SK-N-SH (cell line): ENCODE results near the gene ZCCHC14. TPM values are rescaled to one million over a fixed set of nuclear protein-coding genes. Genes with fewer than 3 reads are reported as not detected.

ENCODE experiments used
- CTCF ChIA-PET: fragments of 300-600, 350-600 bp; formaldehyde crosslinking; extraction: SDS; loops from one replicate; lab custom pipeline; 2021; lab: Yijun Ruan, JAX
- POLR2A ChIA-PET: fragments of 350-600 bp; sonication (Branson Sonifier 250); formaldehyde crosslinking; extraction: SDS; loops from one replicate; lab custom pipeline; 2020; ENCODE audit warnings: antibody characterized with exemption, inconsistent platforms; lab: Yijun Ruan, JAX
- DNase-seq: peaks from one replicate; pipeline ENCODE4 v3.0.0; 2012
- H2AFZ ChIP-seq: fragments of 200-600 bp; sonication (generic); 2 replicates; pipeline ENCODE4 v1.8.1; 2016; ENCODE audit warnings: antibody characterized with exemption, mild to moderate bottlenecking, low read depth
- H3F3A ChIP-seq: fragments of 200-600 bp; sonication (generic); replicated peaks from 2 replicates; pipeline ENCODE3; 2016; ENCODE audit warnings: antibody characterized with exemption, mild to moderate bottlenecking; ENCODE audit not compliant: insufficient read depth
- H3K27ac ChIP-seq, 2 experiments: fragments of 200-500 bp in 1 of 2; fragments of 200-600 bp in 1 of 2; sonication (Bioruptor generic) in 1 of 2; sonication (generic), shearing (Covaris generic) in 1 of 2; 2 replicates each; pipeline versions ENCODE4 v1.5.1 to v1.6.1; 2014 to 2016; ENCODE audit warnings: low read depth in 2 of 2, inconsistent platforms in 1 of 2, low read length in 1 of 2, mild to moderate bottlenecking in 1 of 2, mixed read lengths in 1 of 2
- H3K27me3 ChIP-seq: fragments of 200-600 bp; sonication (generic), shearing (Covaris generic); 2 replicates; pipeline ENCODE4 v1.6.1; 2016; ENCODE audit warnings: mixed run types; ENCODE audit not compliant: insufficient read depth
- H3K36me3 ChIP-seq, 2 experiments: fragments of 200-500 bp in 1 of 2; fragments of 200-600 bp in 1 of 2; sonication (Bioruptor generic) in 1 of 2; sonication (generic) in 1 of 2; replicated peaks in 1 of 2; 2 replicates each; pipeline versions ENCODE3 to v1.5.1; 2014 to 2016; ENCODE audit warnings: low read length in 1 of 2, mild to moderate bottlenecking in 1 of 2; ENCODE audit not compliant: insufficient read depth in 2 of 2, control insufficient read depth in 1 of 2
- H3K4me1 ChIP-seq, 2 experiments: fragments of 200-500 bp in 1 of 2; fragments of 200-600 bp in 1 of 2; sonication (Bioruptor generic) in 1 of 2; sonication (generic), shearing (Covaris generic) in 1 of 2; 2 replicates each; pipeline versions ENCODE4 v1.5.1 to v1.6.1; 2014 to 2016; ENCODE audit warnings: low read depth in 1 of 2, low read length in 1 of 2, mixed run types in 1 of 2; ENCODE audit not compliant: insufficient read depth in 2 of 2, control insufficient read depth in 1 of 2
- H3K4me2 ChIP-seq: fragments of 200-600 bp; sonication (generic), shearing (Covaris generic); 2 replicates; pipeline ENCODE4 v1.6.1; 2017; ENCODE audit warnings: mixed run types
- H3K4me3 ChIP-seq, 2 experiments: fragments of 200-500 bp in 1 of 2; fragments of 200-600 bp in 1 of 2; sonication (Bioruptor generic) in 1 of 2; sonication (generic), shearing (Covaris generic) in 1 of 2; 2 replicates each; pipeline versions ENCODE4 v1.5.1 to v1.8.1; 2014 to 2016; ENCODE audit warnings: low read depth in 2 of 2, inconsistent platforms in 1 of 2, low read length in 1 of 2, mild to moderate bottlenecking in 1 of 2, mixed read lengths in 1 of 2, moderate library complexity in 1 of 2
- H3K79me2 ChIP-seq: fragments of 200-600 bp; sonication (generic); 2 replicates; pipeline ENCODE4 v1.8.1; 2017; ENCODE audit warnings: mild to moderate bottlenecking; ENCODE audit not compliant: insufficient read depth
- H3K9ac ChIP-seq: fragments of 200-600 bp; sonication (generic); 2 replicates; pipeline ENCODE4 v1.6.1; 2017; ENCODE audit warnings: mixed run types
- H3K9me2 ChIP-seq: fragments of 200-600 bp; sonication (generic); 2 replicates; pipeline ENCODE4 v1.6.1; 2017; ENCODE audit warnings: mixed run types
- H3K9me3 ChIP-seq: fragments of 200-600 bp; sonication (generic); 2 replicates; pipeline ENCODE4 v1.6.1; 2017; ENCODE audit warnings: mixed run types, mild to moderate bottlenecking, moderate library complexity
- H4K20me1 ChIP-seq: fragments of 200-600 bp; sonication (generic); 2 replicates; pipeline ENCODE4 v1.6.1; 2017; ENCODE audit warnings: mild to moderate bottlenecking, mixed run types; ENCODE audit not compliant: insufficient read depth
- EZH2phosphoT487 ChIP-seq: fragments of 200-600 bp; sonication (generic); IDR thresholded peaks from 2 replicates; pipeline ENCODE4 v1.6.1; 2017; ENCODE audit warnings: low read depth, mixed run types, mild to moderate bottlenecking, antibody characterized with exemption, moderate library complexity, borderline replicate concordance
- FOXJ3 ChIP-seq: sonication (generic); formaldehyde crosslinking; IDR thresholded peaks from 2 replicates; pipeline ENCODE4 v1.5.1; 2020; ENCODE audit warnings: mild to moderate bottlenecking, missing genetic modification reagents
- FOXM1 ChIP-seq: IDR thresholded peaks from 2 replicates; pipeline ENCODE4 v1.4.0; 2012; ENCODE audit warnings: low read depth, mild to moderate bottlenecking
- GABPA ChIP-seq: IDR thresholded peaks from 2 replicates; pipeline ENCODE4 v1.4.0; 2012; ENCODE audit warnings: low read depth, mild to moderate bottlenecking
- MEF2A ChIP-seq: IDR thresholded peaks from 2 replicates; pipeline ENCODE4 v1.4.0; 2012; ENCODE audit warnings: low read depth, borderline replicate concordance
- RCOR1 ChIP-seq: fragments of 150-350 bp; IDR thresholded peaks from 2 replicates; pipeline ENCODE4 v1.6.1; 2017; ENCODE audit warnings: antibody characterized with exemption, low read length
- RFX5 ChIP-seq: IDR thresholded peaks from 2 replicates; pipeline ENCODE4 v1.6.1; 2012; ENCODE audit warnings: mild to moderate bottlenecking, improper control_type of control experiment, low read length
- SMC3 ChIP-seq: IDR thresholded peaks from 2 replicates; pipeline ENCODE4 v1.6.1; 2012; ENCODE audit warnings: low read depth, low read length, improper control_type of control experiment
- WGBS: methylation state at CpG from one replicate; pipeline ENCODE4 v1.1.6; 2017; ENCODE audit warnings: low lambda C conversion rate; 5-methylcytosine and 5-hydroxymethylcytosine counted together
- polyA plus RNA-seq, 3 experiments: library from polyadenylated mRNA; depleted of rRNA; stranded (reverse); fragments of >200 nt; gene quantifications; 2 replicates each; pipeline ENCODE4 v1.2.3, GENCODE V29; 2012
- TF ChIP-seq, protein P1 (sequence below): IDR thresholded peaks from 2 replicates; pipeline ENCODE4 v1.6.1; 2012; ENCODE audit warnings: mild to moderate bottlenecking, low read depth, low read length, moderate library complexity
- TF ChIP-seq, protein P2 (sequence below): IDR thresholded peaks from 2 replicates; pipeline ENCODE4 v1.4.0; 2012; ENCODE audit warnings: low read depth, borderline replicate concordance
- TF ChIP-seq, protein P3 (sequence below): fragments of 150-350 bp; IDR thresholded peaks from 2 replicates; pipeline ENCODE4 v1.6.1; 2017; ENCODE audit warnings: antibody characterized with exemption, low read length, low read depth, borderline replicate concordance

Gene ZCCHC14
- polyA plus RNA-seq, 1 of the 3 experiments (the other 2 are of a cell fraction), result 5.7 TPM

DNA sequence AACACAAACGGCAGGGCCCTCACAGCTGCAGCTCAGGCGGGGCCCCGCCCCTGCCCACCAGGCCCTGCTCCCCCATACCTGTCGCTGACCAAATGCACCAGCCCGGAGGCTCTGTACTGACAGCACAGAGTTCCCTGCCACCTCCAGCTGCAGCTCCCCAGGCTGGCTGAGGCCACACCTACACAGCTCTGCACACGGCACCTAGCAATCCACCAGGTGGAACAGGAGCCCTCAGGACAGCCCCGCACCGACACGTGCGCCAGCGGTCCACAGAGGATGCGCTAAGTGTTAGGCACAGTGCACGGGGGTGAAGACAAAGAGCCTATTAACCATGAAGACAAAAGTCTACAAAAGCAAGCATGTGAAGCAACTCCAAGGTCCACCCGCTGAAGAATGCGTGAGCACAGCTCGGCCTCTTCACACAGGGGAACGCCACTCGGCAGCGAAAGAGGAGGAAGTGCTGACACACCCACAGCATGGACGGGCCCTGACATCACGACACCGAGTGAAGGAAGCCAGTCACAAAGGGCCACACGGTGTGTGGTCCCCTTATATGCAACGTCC, 5.4 kb downstream of the ZCCHC14 start (continued):
- TF ChIP-seq, protein P1, sequence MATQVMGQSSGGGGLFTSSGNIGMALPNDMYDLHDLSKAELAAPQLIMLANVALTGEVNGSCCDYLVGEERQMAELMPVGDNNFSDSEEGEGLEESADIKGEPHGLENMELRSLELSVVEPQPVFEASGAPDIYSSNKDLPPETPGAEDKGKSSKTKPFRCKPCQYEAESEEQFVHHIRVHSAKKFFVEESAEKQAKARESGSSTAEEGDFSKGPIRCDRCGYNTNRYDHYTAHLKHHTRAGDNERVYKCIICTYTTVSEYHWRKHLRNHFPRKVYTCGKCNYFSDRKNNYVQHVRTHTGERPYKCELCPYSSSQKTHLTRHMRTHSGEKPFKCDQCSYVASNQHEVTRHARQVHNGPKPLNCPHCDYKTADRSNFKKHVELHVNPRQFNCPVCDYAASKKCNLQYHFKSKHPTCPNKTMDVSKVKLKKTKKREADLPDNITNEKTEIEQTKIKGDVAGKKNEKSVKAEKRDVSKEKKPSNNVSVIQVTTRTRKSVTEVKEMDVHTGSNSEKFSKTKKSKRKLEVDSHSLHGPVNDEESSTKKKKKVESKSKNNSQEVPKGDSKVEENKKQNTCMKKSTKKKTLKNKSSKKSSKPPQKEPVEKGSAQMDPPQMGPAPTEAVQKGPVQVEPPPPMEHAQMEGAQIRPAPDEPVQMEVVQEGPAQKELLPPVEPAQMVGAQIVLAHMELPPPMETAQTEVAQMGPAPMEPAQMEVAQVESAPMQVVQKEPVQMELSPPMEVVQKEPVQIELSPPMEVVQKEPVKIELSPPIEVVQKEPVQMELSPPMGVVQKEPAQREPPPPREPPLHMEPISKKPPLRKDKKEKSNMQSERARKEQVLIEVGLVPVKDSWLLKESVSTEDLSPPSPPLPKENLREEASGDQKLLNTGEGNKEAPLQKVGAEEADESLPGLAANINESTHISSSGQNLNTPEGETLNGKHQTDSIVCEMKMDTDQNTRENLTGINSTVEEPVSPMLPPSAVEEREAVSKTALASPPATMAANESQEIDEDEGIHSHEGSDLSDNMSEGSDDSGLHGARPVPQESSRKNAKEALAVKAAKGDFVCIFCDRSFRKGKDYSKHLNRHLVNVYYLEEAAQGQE, result no peak
- TF ChIP-seq GABPA, result no peak
- TF ChIP-seq, protein P2, sequence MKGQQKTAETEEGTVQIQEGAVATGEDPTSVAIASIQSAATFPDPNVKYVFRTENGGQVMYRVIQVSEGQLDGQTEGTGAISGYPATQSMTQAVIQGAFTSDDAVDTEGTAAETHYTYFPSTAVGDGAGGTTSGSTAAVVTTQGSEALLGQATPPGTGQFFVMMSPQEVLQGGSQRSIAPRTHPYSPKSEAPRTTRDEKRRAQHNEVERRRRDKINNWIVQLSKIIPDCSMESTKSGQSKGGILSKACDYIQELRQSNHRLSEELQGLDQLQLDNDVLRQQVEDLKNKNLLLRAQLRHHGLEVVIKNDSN, result no peak
- TF ChIP-seq FOXM1, result no peak
- no peak for TF ChIP-seq SMC3
- no peak for TF ChIP-seq RFX5
- TF ChIP-seq RCOR1, result no peak
- TF ChIP-seq, all 33 proteins: peak for 0

DNA sequence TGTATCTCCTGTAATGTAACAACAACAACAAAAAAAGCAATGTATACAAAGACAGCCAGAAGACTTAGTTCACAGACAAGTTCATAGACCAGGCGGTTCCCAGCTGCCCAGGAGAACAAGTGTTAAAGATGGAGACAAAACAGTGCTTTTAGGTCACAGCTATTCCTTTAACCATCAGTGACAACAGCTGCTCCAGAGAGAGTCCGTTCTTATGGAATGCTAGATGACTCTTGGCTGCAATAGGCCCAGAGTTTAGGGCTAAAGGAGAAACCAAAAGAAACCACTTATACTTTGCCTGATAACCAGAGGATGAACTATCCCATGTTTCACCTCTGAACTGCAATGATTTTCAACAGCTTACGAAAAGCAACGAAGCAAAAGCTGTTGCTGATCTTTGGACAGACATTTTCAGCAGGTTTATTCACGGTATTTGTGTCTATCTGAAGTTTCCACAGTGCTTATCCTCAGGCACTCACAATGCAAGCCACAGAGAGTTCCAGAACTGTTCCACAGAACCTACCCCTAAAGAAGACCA, 6.0 kb downstream of the ZCCHC14 start:
- POLR2A ChIA-PET, result no interaction called here
- WGBS, result 62% methylated on average over 5 of the region's 5 CpGs

More for the DNA sequence above, 6.0 kb downstream of the ZCCHC14 start:
- CTCF ChIA-PET, result interaction anchor here (1.2 to 2.3 kb wide), 3 partner anchors 12 to 84 kb away, joined by 3 to 7 read pairs (median 3); no protein-coding TSS in a partner anchor
- Histone ChIP-seq H3K4me2 (no peak overlapping the region), H3K9ac (no peak overlapping the region), H3K36me3 (peaks cover 0 to 3% of the 10 kb centered on the region in 2 experiments), H2AFZ (no peak overlapping the region), H3K9me3 (no peaks in the 10 kb centered on the region), H3K4me3 (no peak overlapping the region), H3K9me2 (no peaks in the 10 kb centered on the region), H3K27me3 (no peaks in the 10 kb centered on the region), H3F3A (no peaks in the 10 kb centered on the region), H4K20me1 (peaks cover 99% of the 10 kb centered on the region), H3K27ac (peak overlapping the region; percentile 15 to 30; a peak in 2 of 4 replicates), H3K79me2 (peaks cover 99% of the 10 kb centered on the region), H3K4me1 (peaks cover 27 to 74% of the 10 kb centered on the region in 2 experiments)
- no peak for DNase-seq
- TF ChIP-seq MEF2A, result no peak
- TF ChIP-seq, protein P3, sequence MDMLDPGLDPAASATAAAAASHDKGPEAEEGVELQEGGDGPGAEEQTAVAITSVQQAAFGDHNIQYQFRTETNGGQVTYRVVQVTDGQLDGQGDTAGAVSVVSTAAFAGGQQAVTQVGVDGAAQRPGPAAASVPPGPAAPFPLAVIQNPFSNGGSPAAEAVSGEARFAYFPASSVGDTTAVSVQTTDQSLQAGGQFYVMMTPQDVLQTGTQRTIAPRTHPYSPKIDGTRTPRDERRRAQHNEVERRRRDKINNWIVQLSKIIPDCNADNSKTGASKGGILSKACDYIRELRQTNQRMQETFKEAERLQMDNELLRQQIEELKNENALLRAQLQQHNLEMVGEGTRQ, result no peak
- TF ChIP-seq FOXJ3 (CRISPR knock-in tag), result no peak
- TF ChIP-seq, protein P2, result no peak
- TF ChIP-seq EZH2phosphoT487, result no peak
- TF ChIP-seq GABPA, result no peak
